Breast epithelium (tissue), 3 donors: ENCODE results near the gene MBD5.

ENCODE experiments used
- POLR2AphosphoS5 ChIP-seq, 3 donors: sonication (generic); formaldehyde crosslinking; IDR thresholded peaks; one replicate each; pipeline ENCODE4 v1.6.1; 2017; ENCODE audit warnings: antibody characterized with exemption in 3 of 3
- TF ChIP-seq, protein P1 (sequence below), 3 donors: fragments of 450-650 bp; IDR thresholded peaks; one replicate each; pipeline ENCODE4 v1.5.1; 2016 to 2017; ENCODE audit warnings: antibody characterized with exemption in 3 of 3, mild to moderate bottlenecking in 3 of 3, moderate library complexity in 3 of 3

GRCh38 chr2:147989102-147989501 is 31.8 kb upstream of the MBD5 start:
- TF ChIP-seq, protein P1, sequence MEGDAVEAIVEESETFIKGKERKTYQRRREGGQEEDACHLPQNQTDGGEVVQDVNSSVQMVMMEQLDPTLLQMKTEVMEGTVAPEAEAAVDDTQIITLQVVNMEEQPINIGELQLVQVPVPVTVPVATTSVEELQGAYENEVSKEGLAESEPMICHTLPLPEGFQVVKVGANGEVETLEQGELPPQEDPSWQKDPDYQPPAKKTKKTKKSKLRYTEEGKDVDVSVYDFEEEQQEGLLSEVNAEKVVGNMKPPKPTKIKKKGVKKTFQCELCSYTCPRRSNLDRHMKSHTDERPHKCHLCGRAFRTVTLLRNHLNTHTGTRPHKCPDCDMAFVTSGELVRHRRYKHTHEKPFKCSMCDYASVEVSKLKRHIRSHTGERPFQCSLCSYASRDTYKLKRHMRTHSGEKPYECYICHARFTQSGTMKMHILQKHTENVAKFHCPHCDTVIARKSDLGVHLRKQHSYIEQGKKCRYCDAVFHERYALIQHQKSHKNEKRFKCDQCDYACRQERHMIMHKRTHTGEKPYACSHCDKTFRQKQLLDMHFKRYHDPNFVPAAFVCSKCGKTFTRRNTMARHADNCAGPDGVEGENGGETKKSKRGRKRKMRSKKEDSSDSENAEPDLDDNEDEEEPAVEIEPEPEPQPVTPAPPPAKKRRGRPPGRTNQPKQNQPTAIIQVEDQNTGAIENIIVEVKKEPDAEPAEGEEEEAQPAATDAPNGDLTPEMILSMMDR (IDR thresholded peaks at IDR 0.05): no peak
- no peak for TF ChIP-seq POLR2AphosphoS5 (IDR thresholded peaks at IDR 0.05)
